DOHH2 (cell line): Measurements from ENCODE around the gene DBN1.

Experiments used
- H3F3A ChIP-seq: fragments of 200-600 bp; sonication (generic), shearing (Covaris generic); 2 replicates; pipeline ENCODE4 v1.6.0; 2016; ENCODE audit warnings: antibody characterized with exemption, mild to moderate bottlenecking; ENCODE audit not compliant: control insufficient read depth, insufficient read depth
- H3K27ac ChIP-seq: fragments of 200-600 bp; sonication (generic); 2 replicates; pipeline ENCODE4 v1.5.1; 2014; ENCODE audit warnings: low read depth, mild to moderate bottlenecking, low read length, moderate library complexity
- H3K27me3 ChIP-seq: fragments of 200-600 bp; sonication (generic); 2 replicates; pipeline ENCODE4 v1.6.1; 2014; ENCODE audit warnings: mild to moderate bottlenecking, low read length, mixed read lengths; ENCODE audit not compliant: control insufficient read depth
- H3K36me3 ChIP-seq: fragments of 200-600 bp; sonication (generic); 2 replicates; pipeline ENCODE4 v1.6.1; 2014; ENCODE audit warnings: mild to moderate bottlenecking, low read length, moderate library complexity, mixed read lengths; ENCODE audit not compliant: control insufficient read depth
- H3K4me1 ChIP-seq: fragments of 200-600 bp; sonication (generic); 2 replicates; pipeline ENCODE4 v1.6.1; 2014; ENCODE audit warnings: mild to moderate bottlenecking, low read length, mixed read lengths; ENCODE audit not compliant: control insufficient read depth
- H3K4me2 ChIP-seq: fragments of 200-600 bp; sonication (generic); 2 replicates; pipeline ENCODE4 v1.6.0; 2014; ENCODE audit warnings: mild to moderate bottlenecking, low read length, moderate library complexity
- H3K4me3 ChIP-seq: fragments of 200-600 bp; sonication (generic); 2 replicates; pipeline ENCODE4 v1.5.1; 2014; ENCODE audit warnings: mild to moderate bottlenecking, low read length, mixed read lengths
- H3K79me2 ChIP-seq: fragments of 200-600 bp; sonication (generic); 2 replicates; pipeline ENCODE4 v1.6.1; 2014; ENCODE audit warnings: mild to moderate bottlenecking, low read length, mixed read lengths; ENCODE audit not compliant: control insufficient read depth
- H3K9me2 ChIP-seq: fragments of 200-600 bp; sonication (generic); replicated peaks from 2 replicates; pipeline ENCODE4 v1.6.1; 2014; ENCODE audit warnings: mild to moderate bottlenecking, low read length, mixed read lengths; ENCODE audit not compliant: control insufficient read depth
- H3K9me3 ChIP-seq: fragments of 200-600 bp; sonication (generic); 2 replicates; pipeline ENCODE4 v1.6.1; 2014; ENCODE audit warnings: antibody characterized with exemption, low read length, mixed read lengths; ENCODE audit not compliant: control insufficient read depth, insufficient read depth
- H4K20me1 ChIP-seq: fragments of 200-600 bp; sonication (generic); 2 replicates; pipeline ENCODE4 v1.6.0; 2014; ENCODE audit warnings: low read depth, mild to moderate bottlenecking, antibody characterized with exemption, low read length, moderate library complexity; ENCODE audit not compliant: control insufficient read depth, insufficient read depth
- CTCF ChIP-seq: fragments of 200-600 bp; sonication (generic); IDR thresholded peaks from one replicate; pipeline ENCODE4 v1.5.1; 2014; ENCODE audit warnings: antibody characterized with exemption, mild to moderate bottlenecking, low read depth, low read length; ENCODE audit not compliant: poor library complexity, severe bottlenecking
- EZH2phosphoT487 ChIP-seq: fragments of 200-600 bp; sonication (generic); IDR thresholded peaks from 2 replicates; pipeline ENCODE4 v1.6.1; 2017; ENCODE audit warnings: borderline replicate concordance, mild to moderate bottlenecking, antibody characterized with exemption, low read length, moderate library complexity, mixed read lengths

The DBN1 gene

DNA sequence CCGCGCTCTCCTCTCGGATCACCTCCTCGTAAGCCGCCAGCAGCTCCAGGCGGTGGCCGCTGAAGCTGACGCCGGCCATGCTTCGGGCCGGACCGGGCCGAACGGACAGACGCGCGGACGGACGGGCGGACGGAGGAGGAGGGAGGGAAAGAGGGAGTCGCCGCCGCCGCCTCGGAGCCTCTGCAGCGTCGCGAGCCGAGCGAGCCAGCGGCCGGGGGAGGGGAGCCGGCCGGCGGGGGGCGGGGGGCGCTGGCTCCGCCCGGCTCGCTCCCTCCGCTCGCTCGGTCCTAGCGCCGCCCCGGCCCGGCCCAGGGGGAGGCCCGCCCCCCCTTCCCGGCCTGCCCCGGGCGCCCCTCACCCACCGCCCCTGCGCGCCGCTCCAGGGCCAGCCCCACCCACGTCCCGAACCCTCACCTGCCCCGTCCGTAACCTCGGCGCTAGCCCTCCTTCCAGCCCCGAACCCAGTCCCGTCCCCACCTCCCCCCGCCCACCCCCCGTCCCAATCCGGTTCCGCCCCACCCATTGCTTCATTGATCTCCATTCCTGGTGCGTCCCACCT is at the start of gene DBN1:
TSS of gene DBN1 (minus strand) at position 192 of the 559 bp plus-strand sequence. CDS start at position 79, 113 bp downstream.
- peaks cover 13% of the 10 kb centered on the region; the same call in 1 of the 2 replicates for H4K20me1 ChIP-seq
- H3K36me3 ChIP-seq, result peaks cover 20% of the 10 kb centered on the region
- TF ChIP-seq EZH2phosphoT487, result no peak
- no peak for TF ChIP-seq CTCF
- no peaks in the 10 kb centered on the region for H3K9me3 ChIP-seq
- H3K4me1 ChIP-seq, result peaks cover 51% of the 10 kb centered on the region
- peak within 1 kb of the TSS; percentile 85 for H3K4me3 ChIP-seq
- no peaks in the 10 kb centered on the region for H3K9me2 ChIP-seq
- 0 out of 2 replicates have a peak, but pooled peaks cover 6% of the 10 kb centered on the region for H3F3A ChIP-seq
- H3K79me2 ChIP-seq, result peaks cover 36% of the 10 kb centered on the region
- H3K4me2 ChIP-seq, result peak within 1 kb of the TSS; percentile 95
- peak within 1 kb of the TSS; percentile 36; the same call in 1 of the 2 replicates for H3K27ac ChIP-seq
- H3K27me3 ChIP-seq, result no peaks in the 10 kb centered on the region

DNA sequence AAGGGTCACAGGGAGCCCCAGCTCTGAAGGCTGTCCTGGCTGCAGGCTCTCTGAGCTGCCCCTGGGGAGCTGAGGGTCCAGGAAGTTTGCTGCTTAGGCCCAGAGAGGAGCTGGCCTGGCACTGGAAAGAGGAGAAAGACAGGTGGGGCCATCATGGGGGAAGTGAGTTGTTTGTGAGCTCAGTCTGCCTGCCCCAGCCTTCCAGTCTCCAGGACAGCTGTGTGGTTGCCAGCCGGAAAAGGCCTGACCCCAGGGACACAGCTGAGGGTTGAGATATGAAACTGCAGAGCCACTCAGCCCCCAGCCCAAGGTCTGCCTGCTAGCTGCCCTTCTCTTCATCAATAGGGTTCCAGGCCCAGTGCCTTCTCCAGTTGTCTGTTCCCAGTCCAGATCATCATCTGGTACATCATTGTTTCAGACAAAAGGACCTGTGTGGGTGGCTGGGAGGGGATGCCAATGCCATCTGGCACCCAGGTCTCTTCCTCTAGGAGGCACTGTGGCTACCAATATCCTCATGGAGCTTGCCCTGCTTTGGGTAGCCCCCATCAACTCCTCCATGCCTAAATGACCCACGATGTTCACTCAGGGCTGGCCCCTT is 47.6 kb upstream of the DBN1 start:
- Histone ChIP-seq H3K4me2 (peak overlapping the region; percentile 29), H3K27me3 (no peaks in the 10 kb centered on the region), H3K4me1 (peaks cover 34% of the 10 kb centered on the region), H4K20me1 (peaks cover 3% of the 10 kb centered on the region; the same call in 1 of the 2 replicates), H3K36me3 (peaks cover 69% of the 10 kb centered on the region), H3K4me3 (no peak overlapping the region), H3K9me2 (no peaks in the 10 kb centered on the region), H3K79me2 (peaks cover 39% of the 10 kb centered on the region), H3K9me3 (no peaks in the 10 kb centered on the region), H3F3A (0 out of 2 replicates have a peak, but pooled peaks cover 3% of the 10 kb centered on the region), H3K27ac (no peak overlapping the region; the same call in 1 of the 2 replicates)
- TF ChIP-seq EZH2phosphoT487 (no peak), CTCF (peak; percentile 13)

- Histone ChIP-seq H3K27me3 (no peaks in the 10 kb centered on the region), H3K36me3 (peaks cover 69% of the 10 kb centered on the region), H3K4me1 (peaks cover 41% of the 10 kb centered on the region), H3K9me2 (no peaks in the 10 kb centered on the region), H3K27ac (no peak overlapping the region), H3F3A (0 out of 2 replicates have a peak, but pooled peaks cover 3% of the 10 kb centered on the region), H3K9me3 (no peaks in the 10 kb centered on the region), H4K20me1 (peaks cover 6% of the 10 kb centered on the region; the same call in 1 of the 2 replicates), H3K79me2 (peaks cover 47% of the 10 kb centered on the region), H3K4me2 (peak overlapping the region; percentile 61; the same call in 1 of the 2 replicates), H3K4me3 (no peak overlapping the region)
- TF ChIP-seq EZH2phosphoT487, result no peak
- TF ChIP-seq CTCF, result no peak
These were observed 46.8 kb upstream of the DBN1 start for GRCh38 chr5:177520271-177520670.
